Astrocyte (in vitro differentiated cells and primary cell): Measurements from ENCODE around the gene HOXD12. TPM values are rescaled to one million over a fixed set of nuclear protein-coding genes. Genes with fewer than 3 reads are reported as not detected.
A peak's percentile ranks its signal among the peaks of the same experiment; 100 is the strongest.

Experiments used
- DNase-seq: peaks from one replicate; pipeline ENCODE4 v3.0.0-alpha.2; 2010; ENCODE audit warnings: low read depth
- FAIRE-seq: peaks from 2 replicates; lab custom pipeline; 2011; peaks lifted over from hg19 to GRCh38; lab: Jason Lieb, UNC
- H2AFZ ChIP-seq: 2 replicates; pipeline ENCODE4 v1.6.0; 2012; ENCODE audit warnings: low read depth, low read length, inconsistent platforms
- H3K27ac ChIP-seq: 2 replicates; pipeline ENCODE4 v1.5.1; 2011; ENCODE audit warnings: low read depth, low read length, inconsistent platforms
- H3K27me3 ChIP-seq: 2 replicates; pipeline ENCODE4 v1.6.0; 2011; ENCODE audit warnings: low read length, inconsistent platforms; ENCODE audit not compliant: insufficient read depth
- H3K36me3 ChIP-seq: 2 replicates; pipeline ENCODE4 v1.5.1; 2011; ENCODE audit warnings: low read length, inconsistent platforms; ENCODE audit not compliant: insufficient read depth
- H3K4me1 ChIP-seq: 2 replicates; pipeline ENCODE4 v1.5.1; 2011; ENCODE audit warnings: low read length, inconsistent platforms; ENCODE audit not compliant: insufficient read depth
- H3K4me2 ChIP-seq: 2 replicates; pipeline ENCODE4 v1.6.0; 2012; ENCODE audit warnings: low read length, inconsistent platforms
- H3K4me3 ChIP-seq: 2 replicates; pipeline ENCODE4 v1.5.1; 2011; ENCODE audit warnings: low read depth, mild to moderate bottlenecking, low read length, inconsistent platforms; ENCODE audit not compliant: insufficient read depth
- H3K79me2 ChIP-seq: 2 replicates; pipeline ENCODE4 v1.6.0; 2012; ENCODE audit warnings: mild to moderate bottlenecking, low read length, inconsistent platforms; ENCODE audit not compliant: insufficient read depth
- H3K9ac ChIP-seq: 2 replicates; pipeline ENCODE4 v1.6.0; 2012; ENCODE audit warnings: mild to moderate bottlenecking, low read length, inconsistent platforms
- H3K9me3 ChIP-seq: 2 replicates; pipeline ENCODE4 v1.5.1; 2012; ENCODE audit warnings: low read depth, mild to moderate bottlenecking, low read length, inconsistent platforms; ENCODE audit not compliant: insufficient read depth
- H4K20me1 ChIP-seq: 2 replicates; pipeline ENCODE4 v1.6.0; 2012; ENCODE audit warnings: low read length, inconsistent platforms; ENCODE audit not compliant: insufficient read depth
- H3K27ac Mint-ChIP-seq: one replicate; pipeline ENCODE4 v1.8.0; 2021; ENCODE audit warnings: mild to moderate bottlenecking, mixed read lengths; ENCODE audit not compliant: unreplicated experiment
- H3K27me3 Mint-ChIP-seq: one replicate; pipeline ENCODE4 v1.8.0; 2021; ENCODE audit warnings: low read depth, mixed read lengths; ENCODE audit not compliant: unreplicated experiment
- H3K36me3 Mint-ChIP-seq: one replicate; pipeline ENCODE4 v1.8.0; 2021; ENCODE audit warnings: low read depth, mixed read lengths; ENCODE audit not compliant: unreplicated experiment
- H3K4me1 Mint-ChIP-seq: one replicate; pipeline ENCODE4 v1.8.0; 2021; ENCODE audit warnings: low read depth, mixed read lengths; ENCODE audit not compliant: unreplicated experiment
- H3K4me3 Mint-ChIP-seq: one replicate; pipeline ENCODE4 v1.8.0; 2021; ENCODE audit warnings: mild to moderate bottlenecking, moderate library complexity, mixed read lengths; ENCODE audit not compliant: unreplicated experiment
- H3K9me3 Mint-ChIP-seq: one replicate; pipeline ENCODE4 v1.8.0; 2021; ENCODE audit warnings: mild to moderate bottlenecking, mixed read lengths; ENCODE audit not compliant: unreplicated experiment
- EZH2 ChIP-seq: IDR thresholded peaks from 2 replicates; pipeline ENCODE4 v1.6.1; 2012; ENCODE audit warnings: mild to moderate bottlenecking, low read length, inconsistent platforms; ENCODE audit not compliant: insufficient read depth
- total RNA-seq: library from RNA; stranded (reverse); gene quantifications from 2 replicates; pipeline ENCODE4 v1.2.1, GENCODE V29; 2021
- TF ChIP-seq, protein P1 (sequence below): IDR thresholded peaks from 2 replicates; pipeline ENCODE4 v1.5.1; 2011; ENCODE audit warnings: low read depth, mild to moderate bottlenecking, inconsistent platforms, low read length, moderate library complexity; ENCODE audit not compliant: insufficient read depth

HOXD12 gene
- total RNA-seq, 1 donor from 2014 or later, result not detected

DNA sequence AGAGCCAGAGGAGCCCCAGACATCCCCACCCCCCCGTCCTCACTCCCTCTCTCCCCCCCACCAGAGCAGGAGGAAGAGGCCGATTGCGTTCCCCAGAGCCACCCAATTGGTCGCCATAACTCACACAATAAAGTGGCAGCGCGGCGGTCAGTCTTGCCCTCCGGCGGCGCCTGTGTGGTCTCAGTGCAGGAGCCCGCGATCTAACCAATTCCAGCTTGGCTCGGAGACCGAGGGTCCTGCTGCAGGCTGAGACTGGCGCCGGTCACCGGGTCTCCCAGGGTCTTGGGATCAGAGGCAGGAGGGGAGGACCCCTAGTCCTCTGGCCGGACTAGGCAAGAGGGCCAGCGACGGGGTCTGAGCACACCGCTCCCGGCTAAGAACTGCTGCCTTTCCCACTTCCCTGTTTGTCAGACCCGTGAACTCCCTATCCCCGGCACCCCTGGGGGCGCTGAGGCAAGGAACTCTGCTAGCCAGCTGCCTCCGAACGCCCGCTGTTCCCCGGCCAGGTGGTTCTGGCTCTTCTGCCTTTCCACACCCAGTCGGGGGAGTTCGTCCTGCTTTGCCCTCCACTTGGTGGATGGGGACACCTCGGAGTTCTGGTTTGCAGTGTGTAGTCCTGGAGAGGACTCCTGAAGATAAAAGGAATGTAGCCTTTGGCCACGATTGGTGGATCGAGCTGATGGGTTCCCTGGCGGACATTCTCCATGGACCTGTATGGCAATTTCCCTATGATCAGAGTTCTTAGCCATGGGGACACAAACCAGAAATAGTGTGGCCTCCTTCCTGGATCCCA lies 1.0 kb upstream of the HOXD12 start:
- Histone ChIP-seq H3K27me3 (peaks cover 100% of the 10 kb centered on the region), H3K27ac (no peak overlapping the region), H3K4me2 (no peak overlapping the region), H3K4me1 (peaks cover 7% of the 10 kb centered on the region), H2AFZ (no peak overlapping the region), H4K20me1 (peaks cover 5% of the 10 kb centered on the region), H3K79me2 (no peaks in the 10 kb centered on the region), H3K9ac (no peak overlapping the region), H3K4me3 (no peak overlapping the region), H3K36me3 (no peaks in the 10 kb centered on the region), H3K9me3 (peaks cover 21% of the 10 kb centered on the region)
- no peak for TF ChIP-seq EZH2
- TF ChIP-seq, protein P1, sequence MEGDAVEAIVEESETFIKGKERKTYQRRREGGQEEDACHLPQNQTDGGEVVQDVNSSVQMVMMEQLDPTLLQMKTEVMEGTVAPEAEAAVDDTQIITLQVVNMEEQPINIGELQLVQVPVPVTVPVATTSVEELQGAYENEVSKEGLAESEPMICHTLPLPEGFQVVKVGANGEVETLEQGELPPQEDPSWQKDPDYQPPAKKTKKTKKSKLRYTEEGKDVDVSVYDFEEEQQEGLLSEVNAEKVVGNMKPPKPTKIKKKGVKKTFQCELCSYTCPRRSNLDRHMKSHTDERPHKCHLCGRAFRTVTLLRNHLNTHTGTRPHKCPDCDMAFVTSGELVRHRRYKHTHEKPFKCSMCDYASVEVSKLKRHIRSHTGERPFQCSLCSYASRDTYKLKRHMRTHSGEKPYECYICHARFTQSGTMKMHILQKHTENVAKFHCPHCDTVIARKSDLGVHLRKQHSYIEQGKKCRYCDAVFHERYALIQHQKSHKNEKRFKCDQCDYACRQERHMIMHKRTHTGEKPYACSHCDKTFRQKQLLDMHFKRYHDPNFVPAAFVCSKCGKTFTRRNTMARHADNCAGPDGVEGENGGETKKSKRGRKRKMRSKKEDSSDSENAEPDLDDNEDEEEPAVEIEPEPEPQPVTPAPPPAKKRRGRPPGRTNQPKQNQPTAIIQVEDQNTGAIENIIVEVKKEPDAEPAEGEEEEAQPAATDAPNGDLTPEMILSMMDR, result no peak
- Mint-ChIP-seq H3K27ac (peak overlapping the region; percentile 69), H3K4me1 (peaks cover 4% of the 10 kb centered on the region), H3K27me3 (peaks cover 92% of the 10 kb centered on the region), H3K4me3 (no peak overlapping the region), H3K9me3 (peaks cover 25% of the 10 kb centered on the region), H3K36me3 (peaks cover 3% of the 10 kb centered on the region)
- no peak for DNase-seq
- FAIRE-seq, result no peak

DNA sequence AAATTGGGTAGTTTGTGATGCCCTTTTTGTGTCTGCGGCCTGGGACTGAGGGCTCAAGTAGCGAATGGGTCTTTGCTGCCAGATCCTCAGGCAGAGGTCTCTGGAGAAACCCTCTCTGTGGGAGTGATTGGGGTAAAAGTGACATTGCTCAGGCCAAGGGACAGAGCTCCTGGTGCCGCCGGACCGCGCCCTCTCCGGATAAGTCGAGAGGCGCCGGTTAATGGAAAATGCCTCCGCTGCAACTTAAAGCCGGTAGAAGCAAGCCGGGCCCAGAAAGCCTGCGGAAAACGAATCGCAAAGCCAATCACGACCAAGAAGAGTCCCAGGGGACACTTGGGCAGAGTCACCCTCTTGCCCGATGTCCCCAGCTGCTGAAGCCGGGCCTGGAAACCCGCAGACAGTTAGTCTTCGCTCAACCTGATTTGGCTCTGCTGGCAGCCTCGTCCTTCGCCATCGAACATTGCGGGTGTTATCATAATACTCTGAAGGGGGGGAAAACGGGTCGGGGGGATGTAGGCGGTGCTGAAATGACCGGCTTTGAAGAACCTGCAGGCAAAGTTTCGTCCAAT lies 352 bp upstream of the HOXD12 start:
- Histone ChIP-seq H3K27me3 (peaks cover 100% of the 10 kb centered on the region), H3K9me3 (peaks cover 21% of the 10 kb centered on the region), H3K36me3 (no peaks in the 10 kb centered on the region), H3K4me2 (no peak overlapping the region), H3K4me1 (peaks cover 7% of the 10 kb centered on the region), H4K20me1 (peaks cover 5% of the 10 kb centered on the region), H3K9ac (no peak overlapping the region), H3K27ac (no peak overlapping the region), H2AFZ (no peak overlapping the region), H3K4me3 (no peak overlapping the region), H3K79me2 (no peaks in the 10 kb centered on the region)
- FAIRE-seq (no peak), DNase-seq (no peak)
- no peaks in the 10 kb centered on the region for H3K36me3 Mint-ChIP-seq
- TF ChIP-seq, protein P1, result no peak
- no peak for TF ChIP-seq EZH2
- peak overlapping the region; percentile 69 for H3K27ac Mint-ChIP-seq
- H3K9me3 Mint-ChIP-seq, result peaks cover 21% of the 10 kb centered on the region
- H3K4me1 Mint-ChIP-seq, result peaks cover 6% of the 10 kb centered on the region
- H3K27me3 Mint-ChIP-seq, result peaks cover 92% of the 10 kb centered on the region
- H3K4me3 Mint-ChIP-seq, result no peak overlapping the region
